NCI-H1417 treated with DMSO at 0.1 percent for 48 hours (cell line): Measurements from ENCODE around the gene MRPS30.
"Not testable (repeated sequence)": the region's sequence is repeated elsewhere in the genome, so short reads cannot be mapped to it uniquely, and the experiment has no call there.

Source experiments
- DNase-seq: peaks from one replicate; lab custom pipeline; 2025; lab: John Stamatoyannopoulos, UW

Gene MRPS30

DNA sequence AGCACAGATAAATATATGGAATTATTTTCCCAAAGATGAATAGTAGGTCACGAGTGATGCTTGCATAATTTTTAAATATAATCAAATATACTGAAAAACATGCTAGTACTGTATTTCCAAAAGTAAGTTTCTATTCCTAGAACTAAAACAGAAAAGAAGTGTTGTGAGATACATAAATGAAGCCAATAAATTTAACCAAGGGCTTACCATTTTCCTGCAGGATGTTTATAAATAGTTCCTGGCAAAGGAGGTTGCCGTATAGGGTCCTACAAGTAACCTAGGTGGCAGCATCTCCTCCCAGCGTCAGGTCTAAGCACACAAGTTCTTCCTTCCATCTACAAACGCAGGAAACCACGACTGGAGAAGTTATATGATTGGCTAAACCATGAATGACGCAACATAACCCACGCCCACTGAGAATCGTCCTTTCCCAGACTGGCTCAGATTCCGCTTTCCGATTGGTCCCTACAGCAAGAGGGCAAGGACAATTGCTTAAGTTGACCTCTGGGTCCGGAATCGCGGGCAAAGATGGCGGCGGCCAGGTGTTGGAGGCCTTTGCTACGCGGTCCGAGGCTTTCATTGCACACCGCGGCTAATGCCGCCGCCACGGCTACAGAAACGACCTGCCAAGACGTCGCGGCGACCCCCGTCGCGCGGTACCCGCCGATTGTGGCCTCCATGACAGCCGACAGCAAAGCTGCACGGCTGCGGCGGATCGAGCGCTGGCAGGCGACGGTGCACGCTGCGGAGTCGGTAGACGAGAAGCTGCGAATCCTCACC lies at the start of gene MRPS30:
TSS of gene MRPS30 (plus strand) at position 513 of the 780 bp plus-strand sequence. CDS start at position 529, 16 bp downstream.
- peak; percentile 99 for DNase-seq

DNA sequence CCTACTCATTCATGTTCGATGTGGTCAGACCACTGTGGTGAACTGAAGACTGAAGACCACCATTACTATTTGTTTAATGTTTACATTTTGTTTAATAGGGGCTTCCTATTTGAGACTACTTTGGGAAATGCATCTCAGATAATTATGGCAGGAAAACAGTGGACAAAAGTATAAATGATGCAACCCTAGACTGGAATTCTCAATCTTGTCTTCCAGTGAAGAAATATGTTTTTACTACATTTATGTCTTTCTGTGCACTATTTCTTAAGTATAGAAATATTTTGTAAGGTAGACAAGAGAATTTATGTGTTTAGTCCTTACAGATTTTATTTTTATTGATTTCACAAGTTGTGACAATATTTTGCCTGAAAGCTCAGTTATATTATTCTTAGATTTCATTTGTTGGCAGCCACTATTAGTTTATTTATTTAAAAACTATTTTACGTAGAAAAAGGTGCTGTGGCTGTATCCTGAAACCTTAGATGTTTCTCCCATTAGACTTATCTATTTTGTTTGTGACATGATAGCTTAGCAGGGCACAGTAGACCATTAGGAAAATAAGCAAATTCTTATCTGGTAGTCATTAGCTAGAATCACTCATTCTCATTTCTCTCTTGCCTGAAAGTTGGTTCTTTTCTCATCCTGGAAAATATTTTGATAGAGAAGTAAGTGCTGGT lies 39.4 kb upstream of the MRPS30 start:
- no peak for DNase-seq

DNA sequence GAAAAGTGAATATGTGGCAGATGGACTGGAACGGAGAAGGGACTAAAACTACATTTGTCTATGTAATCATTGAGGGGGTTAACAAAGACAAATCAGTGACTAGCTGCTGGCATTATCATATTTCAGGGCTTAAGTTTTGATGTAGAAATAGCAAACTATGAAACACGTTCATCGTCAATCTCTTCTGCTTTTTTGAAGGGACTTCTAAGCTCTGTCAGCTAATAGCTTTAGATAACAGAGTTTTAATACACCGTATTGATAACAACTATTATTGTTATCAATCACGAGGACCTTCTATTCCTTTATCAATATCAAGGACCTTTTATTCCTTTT lies 38.9 kb upstream of the MRPS30 start:
- no peak for DNase-seq

DNA sequence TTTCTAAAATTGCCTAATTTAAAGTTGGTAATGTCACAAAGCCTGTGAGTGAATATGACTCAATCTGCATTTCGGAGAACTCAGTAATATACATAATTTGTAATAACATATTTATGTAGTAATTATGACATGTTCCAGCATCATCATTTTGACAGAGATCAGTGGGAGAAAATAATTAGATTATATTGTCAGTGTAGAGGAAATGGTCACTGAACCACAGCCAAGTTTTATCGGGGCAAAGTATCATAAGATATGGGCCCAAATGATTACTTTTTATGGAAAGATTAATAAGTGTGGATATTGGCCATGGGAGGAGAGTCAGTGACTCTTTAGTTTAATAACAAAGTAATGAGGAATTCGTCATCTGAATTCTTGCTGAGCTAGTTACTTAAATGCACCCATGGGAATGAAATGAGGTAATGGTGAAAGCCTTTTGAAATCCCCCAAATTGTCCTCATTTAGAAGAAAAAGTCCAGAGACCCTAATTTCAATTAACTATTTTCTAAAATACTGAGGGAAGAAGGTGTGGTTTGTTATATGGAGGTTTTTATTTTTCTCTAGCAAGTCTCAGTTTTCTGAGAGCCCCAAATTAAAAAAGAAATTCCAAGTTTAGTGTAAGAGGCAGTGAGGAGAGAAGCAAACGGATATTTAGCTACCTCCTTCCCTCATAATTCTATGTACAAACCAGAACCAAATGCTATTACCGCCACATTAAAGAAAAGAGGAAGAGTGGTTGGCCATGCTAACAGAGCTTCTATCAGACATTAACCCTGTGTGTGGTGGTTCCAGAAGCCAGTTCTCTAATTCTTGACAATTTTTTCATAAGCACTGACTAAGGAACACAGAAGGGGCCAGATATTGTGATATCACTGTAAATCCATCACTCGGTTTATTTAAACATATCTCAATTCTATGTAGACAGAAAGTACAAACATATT lies 37.7 kb upstream of the MRPS30 start:
- no peak for DNase-seq

DNA sequence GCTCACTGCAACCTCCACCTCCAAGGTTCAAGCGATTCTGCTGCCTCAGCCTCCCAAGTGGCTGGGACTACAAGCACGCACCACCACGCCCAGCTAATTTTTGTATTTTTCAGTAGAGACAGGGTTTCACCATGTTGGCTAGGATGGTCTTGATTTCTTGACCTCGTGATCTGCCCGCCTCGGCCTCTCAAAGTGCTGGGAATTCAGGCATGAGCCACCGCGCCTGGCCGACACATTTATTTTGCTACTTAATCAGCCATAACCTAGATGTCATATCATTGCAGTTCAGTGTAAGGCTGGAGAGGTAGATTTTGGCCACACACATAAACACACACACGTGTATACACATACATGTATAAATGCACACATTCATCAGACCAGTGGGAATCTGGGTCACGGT lies 36.4 kb upstream of the MRPS30 start:
- DNase-seq: not testable (repeated sequence)

DNA sequence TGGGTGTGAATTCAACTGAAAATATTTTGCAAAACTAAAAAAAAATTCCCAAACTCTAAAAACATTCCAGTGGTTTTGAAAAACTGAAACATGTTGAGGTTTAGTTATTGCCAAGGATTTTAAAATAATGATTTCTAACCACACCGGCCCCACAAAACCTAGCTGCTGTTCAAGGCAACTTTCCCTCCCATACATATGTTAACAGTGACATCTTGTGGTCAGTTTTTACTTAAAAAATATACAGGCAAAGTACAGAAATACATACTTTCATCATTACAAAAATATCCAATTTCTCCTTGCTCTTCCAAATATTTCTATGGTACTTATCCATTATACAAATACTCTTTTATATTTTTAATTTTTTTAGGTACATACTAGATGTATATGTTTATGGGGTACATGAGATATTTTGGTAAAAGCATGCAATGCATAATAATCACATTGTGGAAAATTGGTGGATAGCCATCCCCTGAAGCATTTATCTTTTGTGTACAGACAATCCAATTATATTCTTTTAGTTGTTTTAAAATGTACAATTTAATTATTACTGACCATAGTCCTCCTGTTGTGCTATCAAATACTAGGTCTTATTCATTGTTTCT lies 34.4 kb upstream of the MRPS30 start:
- peak; percentile 18 for DNase-seq

DNA sequence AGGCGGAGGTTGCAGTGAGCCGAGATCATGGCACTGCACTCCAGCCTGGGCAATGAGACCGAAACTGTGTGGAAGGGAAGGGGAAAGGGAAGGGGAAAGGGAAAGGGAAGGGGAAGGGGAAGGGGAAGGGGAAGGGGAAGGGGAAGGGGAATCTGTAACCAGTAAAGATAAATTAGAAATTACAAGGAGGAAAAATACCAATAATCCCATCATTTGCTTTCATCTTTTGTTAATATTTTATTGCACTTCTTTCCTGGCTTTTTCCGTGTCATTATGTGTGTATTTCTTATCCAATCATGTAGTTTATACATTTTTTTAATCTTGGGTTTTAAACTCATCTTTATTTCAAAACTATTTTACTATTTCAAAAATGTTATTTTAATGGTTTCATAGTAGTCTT lies 29.6 kb upstream of the MRPS30 start:
- no peak for DNase-seq

DNA sequence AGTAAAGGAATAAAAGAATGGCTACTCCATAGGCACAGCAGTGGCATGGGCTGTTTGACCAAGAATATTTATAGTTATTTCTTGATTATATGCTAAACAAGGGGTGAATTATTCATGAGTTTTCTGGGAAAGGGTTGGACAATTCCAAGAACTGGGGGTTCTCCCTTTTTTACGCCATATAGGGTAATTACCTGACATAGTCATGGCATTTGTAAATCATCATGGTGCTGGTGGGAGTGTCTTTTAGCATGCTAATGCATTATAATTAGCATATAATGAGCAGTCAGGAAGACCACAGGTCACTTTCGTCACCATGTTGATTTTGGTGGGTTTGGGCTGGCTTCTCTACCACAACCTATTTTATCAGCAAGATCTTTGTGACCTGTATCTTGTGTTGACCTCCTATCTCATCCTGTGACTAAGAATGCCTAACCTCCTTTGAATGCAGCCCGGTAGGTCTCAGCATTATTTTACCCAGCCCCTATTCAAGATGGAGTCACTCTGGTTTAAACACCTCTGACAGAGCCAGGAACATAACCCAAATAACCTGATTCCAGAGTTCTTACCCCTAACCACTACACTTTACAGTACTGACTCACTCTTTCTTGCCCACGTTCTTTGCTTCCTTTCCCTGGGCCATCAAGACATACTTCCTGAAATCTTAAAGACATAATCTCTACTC lies 25.0 kb upstream of the MRPS30 start:
- no peak for DNase-seq

DNA sequence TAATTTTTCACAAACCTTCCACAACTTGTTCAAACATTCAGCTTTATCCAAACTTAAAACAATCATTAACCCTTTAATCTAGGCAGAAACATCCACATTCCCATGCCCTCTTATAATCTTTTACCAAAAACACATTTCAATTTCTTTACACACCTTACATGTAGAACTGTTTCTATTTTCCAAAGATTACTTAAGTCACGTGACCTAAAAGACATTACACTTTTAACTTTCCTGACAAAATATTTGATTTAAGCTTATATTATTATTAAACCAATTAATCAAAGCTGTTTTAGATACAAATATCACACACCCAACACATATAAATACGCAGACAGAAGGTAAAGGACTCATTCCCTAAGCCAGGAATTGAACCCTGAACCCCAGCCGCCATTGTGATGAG lies 21.0 kb upstream of the MRPS30 start:
- no peak for DNase-seq

DNA sequence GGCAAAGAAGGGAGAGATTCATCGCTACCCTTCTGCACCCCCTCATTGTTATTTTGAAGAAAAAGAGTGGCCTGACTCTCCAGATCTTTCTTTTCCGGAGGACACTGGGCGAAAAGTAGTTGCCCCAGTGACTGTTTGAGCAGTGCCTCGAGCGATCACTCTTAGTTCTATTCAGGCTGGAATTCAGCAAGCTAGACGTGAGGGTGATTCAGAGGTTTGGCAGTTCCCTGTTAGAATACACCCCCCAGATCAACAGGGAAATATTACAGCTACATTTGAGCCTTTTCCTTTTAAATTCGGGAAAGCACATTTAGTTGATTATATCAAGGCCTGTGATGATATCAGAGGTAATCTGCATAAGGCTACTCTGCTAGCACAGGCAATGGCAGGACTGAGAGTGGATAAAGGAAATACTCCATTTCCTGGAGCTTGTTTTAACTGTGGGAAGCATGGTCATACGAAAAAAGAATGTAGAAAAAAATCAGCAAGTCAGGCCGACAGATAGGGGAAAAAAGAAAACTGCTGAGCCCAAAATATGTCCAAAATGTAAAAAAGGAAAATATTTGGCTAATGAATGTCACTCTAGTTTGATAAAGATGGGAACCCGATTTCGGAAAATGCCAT lies 19.3 kb upstream of the MRPS30 start:
- not testable (repeated sequence) for DNase-seq

DNA sequence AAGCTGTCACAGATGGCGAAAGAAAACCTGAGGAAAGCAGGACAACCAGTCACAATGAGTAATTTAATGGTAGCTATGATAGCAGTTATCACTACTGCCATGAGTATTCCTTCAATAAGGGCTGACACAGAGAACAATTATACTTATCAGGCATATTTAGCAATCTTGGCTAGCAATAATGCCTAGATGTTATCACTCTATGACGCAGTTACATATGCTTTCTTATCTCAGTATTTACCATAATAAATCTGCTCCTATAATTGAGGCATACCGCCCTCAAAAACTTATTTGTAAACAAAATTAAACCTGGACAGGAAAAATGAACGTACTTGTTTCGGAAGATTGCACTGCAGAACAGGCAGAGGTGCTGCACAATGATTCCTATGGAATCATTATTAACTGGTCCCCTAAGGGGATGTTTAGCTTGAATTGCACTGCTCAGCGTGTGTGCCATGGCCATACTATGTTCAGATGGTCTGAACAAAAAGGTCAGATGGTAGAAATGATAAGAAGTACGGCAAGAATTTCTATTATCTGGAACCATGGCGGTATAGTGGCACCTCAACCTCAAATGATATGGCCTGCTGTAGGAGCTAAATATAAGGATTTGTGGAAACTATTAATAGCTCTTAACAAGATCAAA lies 16.6 kb upstream of the MRPS30 start:
- DNase-seq: not testable (repeated sequence)

DNA sequence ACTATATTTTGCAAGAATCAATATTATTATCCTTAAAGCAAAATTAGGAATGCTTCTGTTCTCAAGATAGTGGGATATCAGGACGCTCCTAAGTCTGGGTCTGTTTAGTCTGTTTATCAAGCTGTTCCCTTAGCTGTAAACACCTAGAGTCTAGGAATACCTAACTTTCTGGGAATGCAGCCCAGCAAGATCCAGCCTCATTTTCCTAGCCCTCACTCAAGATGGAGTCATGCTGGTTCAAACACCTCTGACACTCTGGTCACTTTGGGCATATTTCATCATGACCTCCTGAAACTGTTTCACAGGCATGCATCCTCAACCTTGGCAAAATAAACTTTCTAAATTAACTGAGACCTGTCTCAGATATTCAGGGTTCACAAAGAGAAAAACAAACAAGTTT lies 14.4 kb upstream of the MRPS30 start:
- DNase-seq: no peak

DNA sequence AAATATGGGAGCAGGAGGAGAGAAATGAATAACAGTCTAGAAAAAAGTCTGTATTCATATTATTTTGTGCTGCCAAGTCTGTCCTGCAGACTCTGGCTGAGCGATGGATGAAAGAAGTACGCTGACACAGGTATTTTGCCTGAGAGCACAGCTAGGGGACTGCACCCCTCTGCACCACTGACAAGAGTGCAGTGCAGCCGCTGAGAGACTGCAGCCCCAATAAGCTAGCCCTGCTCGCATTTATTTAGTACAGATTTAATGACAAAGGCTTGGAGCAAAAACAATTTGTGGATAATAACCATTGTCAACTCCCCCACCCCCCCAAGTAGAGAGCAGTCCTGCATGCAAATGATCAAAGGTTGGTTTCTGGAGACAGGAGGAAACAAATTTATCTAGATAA lies 13.3 kb upstream of the MRPS30 start:
- no peak for DNase-seq

DNA sequence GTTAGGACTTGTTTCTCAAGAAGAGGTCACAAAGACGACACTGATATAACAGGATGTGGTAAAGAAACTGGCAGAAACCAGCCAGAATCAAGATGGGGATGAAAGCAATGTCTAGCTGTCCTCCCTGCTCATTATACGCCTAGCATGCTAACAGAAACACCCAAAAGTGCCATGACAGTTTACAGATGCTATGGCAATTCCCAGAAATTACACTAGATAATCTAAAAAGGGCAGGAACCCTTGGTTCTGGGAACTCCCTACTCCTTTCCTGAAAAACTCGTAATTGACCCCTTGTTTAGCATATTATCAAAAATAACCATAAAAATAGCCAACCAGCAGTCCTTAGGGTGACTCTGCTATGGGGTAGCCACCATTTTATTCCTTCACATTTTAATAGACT lies 10.9 kb upstream of the MRPS30 start:
- no peak for DNase-seq

DNA sequence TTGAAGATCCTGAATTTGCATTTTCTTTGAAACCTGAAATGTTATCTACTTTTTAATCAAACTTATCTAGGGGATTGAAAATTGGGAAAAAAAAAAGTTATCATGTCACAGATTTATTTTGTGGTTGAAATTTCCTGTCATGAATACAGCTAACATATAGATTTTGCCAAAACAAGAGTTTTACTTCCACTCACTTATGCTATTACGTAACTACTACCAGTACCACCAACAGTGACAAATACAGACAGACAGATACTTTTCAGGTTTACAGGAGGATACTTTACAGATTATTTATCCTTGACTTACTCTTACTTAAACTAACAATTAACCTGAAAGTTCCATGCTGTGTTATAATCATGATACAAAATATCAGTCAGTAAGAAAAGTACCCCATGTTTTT lies 6.8 kb upstream of the MRPS30 start:
- no peak for DNase-seq

DNA sequence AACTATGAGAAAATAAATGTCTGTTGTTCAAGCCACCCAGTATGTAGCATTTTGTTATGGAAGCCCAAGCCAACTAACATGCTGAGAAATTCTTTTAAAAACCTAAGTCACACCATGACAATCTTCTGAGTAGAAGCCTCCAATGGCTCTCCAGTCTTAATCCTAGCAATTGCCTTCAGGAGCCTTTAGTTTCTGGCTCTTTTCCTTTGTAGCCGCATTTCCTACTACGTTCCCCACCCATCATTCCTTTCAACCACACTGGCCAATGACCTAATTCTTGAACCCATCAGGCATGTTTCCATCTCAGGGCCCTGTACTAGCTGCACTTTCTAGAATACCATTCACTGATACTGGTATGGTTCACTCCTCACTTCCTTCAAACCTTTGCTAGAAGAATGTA lies 2.1 kb upstream of the MRPS30 start:
- DNase-seq: no peak

DNA sequence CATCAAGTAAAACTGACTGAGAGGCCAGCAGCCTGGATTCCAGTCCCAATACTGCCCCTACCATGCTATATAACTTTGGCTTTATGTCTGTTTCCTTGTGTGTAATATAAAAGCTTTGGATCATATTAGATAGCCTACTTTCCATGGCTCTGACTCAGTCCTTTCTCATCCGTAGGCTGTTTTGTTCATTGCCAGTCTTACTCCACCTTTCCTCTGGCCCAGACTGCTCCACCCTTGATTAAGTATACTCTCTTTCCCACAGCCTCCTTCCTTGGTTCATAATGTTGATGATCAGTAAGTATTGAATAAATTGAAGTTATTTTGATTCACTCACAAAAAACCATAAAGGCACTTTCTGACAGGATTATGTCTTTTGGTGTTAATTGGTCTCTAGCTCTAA lies 1.5 kb upstream of the MRPS30 start:
- no peak for DNase-seq

DNA sequence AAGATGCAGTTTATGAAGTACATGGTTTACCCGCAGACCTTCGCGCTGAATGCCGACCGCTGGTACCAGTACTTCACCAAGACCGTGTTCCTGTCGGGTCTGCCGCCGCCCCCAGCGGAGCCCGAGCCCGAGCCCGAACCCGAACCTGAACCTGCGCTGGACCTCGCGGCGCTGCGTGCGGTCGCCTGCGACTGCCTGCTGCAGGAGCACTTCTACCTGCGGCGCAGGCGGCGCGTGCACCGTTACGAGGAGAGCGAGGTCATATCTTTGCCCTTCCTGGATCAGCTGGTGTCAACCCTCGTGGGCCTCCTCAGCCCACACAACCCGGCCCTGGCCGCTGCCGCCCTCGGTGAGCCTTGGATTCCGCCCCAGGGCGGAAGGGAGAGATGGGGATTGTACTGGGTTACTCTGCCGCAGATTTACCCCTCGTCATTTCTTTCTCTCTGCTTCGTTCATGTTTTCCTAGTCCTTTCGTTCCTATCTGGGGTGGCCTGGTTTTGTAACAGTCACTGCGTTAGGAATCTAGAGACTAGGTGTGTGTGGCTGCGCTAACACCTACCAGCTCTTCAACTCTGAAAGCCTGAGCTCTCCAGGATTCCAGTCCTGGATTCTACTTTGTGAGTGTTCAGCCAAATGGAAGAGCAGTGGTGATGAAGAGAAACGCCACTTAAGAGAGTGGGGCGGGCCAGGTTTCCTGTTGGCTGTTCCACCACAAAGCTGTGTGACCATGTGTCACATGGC lies 638 bp downstream of the MRPS30 start:
- no peak for DNase-seq

DNA sequence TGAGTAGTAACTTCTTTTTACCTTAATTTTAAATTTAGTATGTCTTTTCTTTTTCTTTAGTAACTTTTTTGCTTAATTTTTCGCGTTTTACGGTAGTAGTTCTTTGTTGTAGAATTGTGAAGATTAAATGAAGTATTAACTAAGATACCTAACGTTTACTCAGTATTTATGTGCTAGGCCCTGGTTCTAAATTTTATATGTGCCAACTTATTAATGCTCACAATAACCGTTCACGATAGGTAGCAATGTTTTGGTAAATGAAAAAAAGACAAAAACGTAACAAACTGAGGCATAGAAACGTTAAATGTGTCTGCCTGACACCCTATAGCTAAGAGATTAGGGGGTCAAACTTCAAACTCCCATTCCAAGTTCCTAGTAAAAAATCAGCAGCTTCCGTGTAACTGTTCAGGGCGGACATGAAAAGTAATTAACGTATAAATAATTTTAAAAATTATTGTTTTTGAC lies 1.2 kb downstream of the MRPS30 start:
- DNase-seq: no peak

DNA sequence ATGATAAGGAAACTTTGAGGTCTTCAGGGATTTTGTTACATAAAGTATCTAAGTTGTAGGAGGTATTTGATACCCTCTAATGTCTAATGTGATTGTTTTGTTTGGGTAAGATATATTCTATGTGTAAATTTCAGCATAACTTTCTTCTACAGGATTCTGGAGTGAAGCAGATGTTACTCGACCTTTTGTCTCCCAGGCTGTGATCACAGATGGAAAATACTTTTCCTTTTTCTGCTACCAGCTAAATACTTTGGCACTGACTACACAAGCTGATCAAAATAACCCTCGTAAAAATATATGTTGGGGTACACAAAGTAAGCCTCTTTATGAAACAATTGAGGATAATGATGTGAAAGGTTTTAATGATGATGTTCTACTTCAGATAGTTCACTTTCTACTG lies 6.0 kb downstream of the MRPS30 start:
- DNase-seq: no peak
